ENCODE results near the gene TPM2. TPM values are rescaled to one million over a fixed set of nuclear protein-coding genes. Genes with fewer than 3 reads are reported as not detected.
A peak's percentile ranks its signal among the peaks of the same experiment; 100 is the strongest.

The TPM2 gene
- total and polyA plus RNA-seq, 7 donors, result 49.9 to 8,131 (median 3,590) TPM

- DNase-seq, result no peak
- H3K4me3 ChIP-seq, result no peak overlapping the region
- peak overlapping the region; percentile 97 to 98 (median 98) for H3K27ac ChIP-seq
- intact Hi-C loops (cut with DNase I), result no loop called here
- H3K27me3 ChIP-seq, result no peaks in the 10 kb centered on the region
- WGBS, 2 donors, result 65% methylated on average over 3 of the region's 3 CpGs
- H3K36me3 ChIP-seq, result peaks cover 0 to 13% (median 10%) of the 10 kb centered on the region in 4 donors
- no peaks in the 10 kb centered on the region for H3K9me3 ChIP-seq
- TF ChIP-seq, protein P1, sequence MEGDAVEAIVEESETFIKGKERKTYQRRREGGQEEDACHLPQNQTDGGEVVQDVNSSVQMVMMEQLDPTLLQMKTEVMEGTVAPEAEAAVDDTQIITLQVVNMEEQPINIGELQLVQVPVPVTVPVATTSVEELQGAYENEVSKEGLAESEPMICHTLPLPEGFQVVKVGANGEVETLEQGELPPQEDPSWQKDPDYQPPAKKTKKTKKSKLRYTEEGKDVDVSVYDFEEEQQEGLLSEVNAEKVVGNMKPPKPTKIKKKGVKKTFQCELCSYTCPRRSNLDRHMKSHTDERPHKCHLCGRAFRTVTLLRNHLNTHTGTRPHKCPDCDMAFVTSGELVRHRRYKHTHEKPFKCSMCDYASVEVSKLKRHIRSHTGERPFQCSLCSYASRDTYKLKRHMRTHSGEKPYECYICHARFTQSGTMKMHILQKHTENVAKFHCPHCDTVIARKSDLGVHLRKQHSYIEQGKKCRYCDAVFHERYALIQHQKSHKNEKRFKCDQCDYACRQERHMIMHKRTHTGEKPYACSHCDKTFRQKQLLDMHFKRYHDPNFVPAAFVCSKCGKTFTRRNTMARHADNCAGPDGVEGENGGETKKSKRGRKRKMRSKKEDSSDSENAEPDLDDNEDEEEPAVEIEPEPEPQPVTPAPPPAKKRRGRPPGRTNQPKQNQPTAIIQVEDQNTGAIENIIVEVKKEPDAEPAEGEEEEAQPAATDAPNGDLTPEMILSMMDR (IDR thresholded peaks at IDR 0.05), result no peak
- TF ChIP-seq EP300 (IDR thresholded peaks at IDR 0.05) (no peak), POLR2A (IDR thresholded peaks at IDR 0.05) (no peak), POLR2AphosphoS5 (IDR thresholded peaks at IDR 0.05) (peak in 1 of 4 donors; percentile 20)
- peaks cover 0 to 71% (median 63%) of the 10 kb centered on the region in 4 donors for H3K4me1 ChIP-seq
These were observed 27.9 kb downstream of the TPM2 start for GRCh38 chr9:35661756-35662350.

GRCh38 chr9:35660966-35661415, 28.7 kb downstream of the TPM2 start:
- peak; percentile 80 for DNase-seq
- Histone ChIP-seq H3K4me1 (peaks cover 0 to 78% (median 69%) of the 10 kb centered on the region in 4 donors), H3K36me3 (peaks cover 0 to 13% (median 10%) of the 10 kb centered on the region in 4 donors), H3K27ac (peak overlapping the region; percentile 97 to 98 (median 98)), H3K9me3 (no peaks in the 10 kb centered on the region), H3K27me3 (no peaks in the 10 kb centered on the region), H3K4me3 (peak overlapping the region in 1 of 4 donors; percentile 70)
- TF ChIP-seq, protein P1 (IDR thresholded peaks at IDR 0.05), result peak; percentile 34 to 45 (median 38)
- peak in 1 of 2 donors; percentile 58 for TF ChIP-seq POLR2A (IDR thresholded peaks at IDR 0.05)
- TF ChIP-seq EP300 (IDR thresholded peaks at IDR 0.05), result no peak
- TF ChIP-seq POLR2AphosphoS5 (IDR thresholded peaks at IDR 0.05), result peak; percentile 34 to 66 (median 48)
- intact Hi-C loops (cut with DNase I), result no loop called here
- 15 to 50% methylated on average over 9 of the region's 9 CpGs for WGBS, 2 donors

GRCh38 chr9:35659340-35659739, 30.4 kb downstream of the TPM2 start:
- Histone ChIP-seq H3K27me3 (no peaks in the 10 kb centered on the region), H3K27ac (peak overlapping the region; percentile 97 to 98 (median 98)), H3K9me3 (no peaks in the 10 kb centered on the region), H3K4me1 (peaks cover 0 to 63% (median 56%) of the 10 kb centered on the region in 4 donors), H3K4me3 (peak overlapping the region; percentile 70 to 92 (median 76)), H3K36me3 (peaks cover 0 to 13% (median 10%) of the 10 kb centered on the region in 4 donors)
- 50 to 67% methylated on average over 3 of the region's 3 CpGs for WGBS, 2 donors
- peak; percentile 41 to 92 (median 78) for TF ChIP-seq EP300 (IDR thresholded peaks at IDR 0.05)
- peak in 1 of 2 donors; percentile 40 for TF ChIP-seq POLR2A (IDR thresholded peaks at IDR 0.05)
- TF ChIP-seq, protein P1 (IDR thresholded peaks at IDR 0.05), result no peak
- TF ChIP-seq POLR2AphosphoS5 (IDR thresholded peaks at IDR 0.05), result peak; percentile 70 to 83 (median 76)
- DNase-seq, result peak; percentile 82
- intact Hi-C loops (cut with DNase I), result loop anchor here (1.0 to 10.0 kb wide), 2 partner anchors 31 to 665 kb away; no protein-coding TSS in a partner anchor

DNA sequence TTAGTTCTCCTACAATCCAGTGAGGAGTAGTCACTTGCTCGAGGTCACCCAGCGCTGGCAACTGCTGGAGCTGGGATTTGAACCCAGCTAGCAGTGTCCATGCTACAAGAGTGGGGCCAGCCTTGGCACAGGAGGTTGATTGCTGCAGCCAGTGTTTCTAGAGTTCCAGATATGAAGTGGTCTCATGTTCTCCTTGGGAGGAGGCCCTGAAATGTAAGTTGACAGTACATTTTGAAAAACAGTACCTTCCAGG, 30.8 kb downstream of the TPM2 start:
- 2 to 3% methylated on average over 2 of the region's 2 CpGs for WGBS, 2 donors
- H3K27ac ChIP-seq, result peak overlapping the region; percentile 97 to 98 (median 98)
- intact Hi-C loops (cut with DNase I), result loop anchor here (1.0 to 10.0 kb wide), 3 partner anchors 31 to 664 kb away; no protein-coding TSS in a partner anchor
- H3K4me1 ChIP-seq, result peaks cover 0 to 59% (median 53%) of the 10 kb centered on the region in 4 donors
- peak; percentile 84 for DNase-seq
- H3K4me3 ChIP-seq, result peak overlapping the region; percentile 70 to 92 (median 76)
- H3K27me3 ChIP-seq, result no peaks in the 10 kb centered on the region
- TF ChIP-seq POLR2AphosphoS5 (IDR thresholded peaks at IDR 0.05), result no peak
- TF ChIP-seq, protein P1 (IDR thresholded peaks at IDR 0.05), result no peak
- no peak for TF ChIP-seq POLR2A (IDR thresholded peaks at IDR 0.05)
- no peak for TF ChIP-seq EP300 (IDR thresholded peaks at IDR 0.05)
- H3K36me3 ChIP-seq, result peaks cover 0 to 13% (median 10%) of the 10 kb centered on the region in 4 donors
- H3K9me3 ChIP-seq, result no peaks in the 10 kb centered on the region

Data from sigmoid colon (tissue), 7 donors.